ENCODE data around the gene LRP5.
A peak's percentile ranks its signal among the peaks of the same experiment; 100 is the strongest.

LRP5 gene

GRCh38 chr11:68312117-68312779 is at the start of gene LRP5:
Gene LRP5, plus strand, starts transcription at chr11:68312591. Its CDS starts 124 bp downstream, at chr11:68312715.
- no peak for DNase-seq (ENCODE audit: low spot score)

GRCh38 chr11:68263444-68264035 is 48.9 kb upstream of the LRP5 start:
- no peak for DNase-seq (ENCODE audit: low spot score)

- DNase-seq (ENCODE audit: low spot score) = no peak
These were observed 48.1 kb upstream of the LRP5 start for GRCh38 chr11:68264244-68264643.

- DNase-seq (ENCODE audit: low spot score) = no peak
These were observed 47.5 kb upstream of the LRP5 start for GRCh38 chr11:68264741-68265540.

GRCh38 chr11:68266121-68266891 is 46.1 kb upstream of the LRP5 start:
- no peak for DNase-seq (ENCODE audit: low spot score)

- no peak for DNase-seq (ENCODE audit: low spot score)
These were observed 45.2 kb upstream of the LRP5 start for GRCh38 chr11:68266936-68267880.

- no peak for DNase-seq (ENCODE audit: low spot score)
These were observed 44.5 kb upstream of the LRP5 start for GRCh38 chr11:68267881-68268240.

- DNase-seq (ENCODE audit: low spot score) = no peak
These were observed 42.8 kb upstream of the LRP5 start for GRCh38 chr11:68269414-68270081.

- DNase-seq (ENCODE audit: low spot score) = no peak
These were observed 42.0 kb upstream of the LRP5 start for GRCh38 chr11:68270196-68271022.

GRCh38 chr11:68271023-68271780 is 41.2 kb upstream of the LRP5 start:
- DNase-seq (ENCODE audit: low spot score) = peak; percentile 57

- peak; percentile 92 for DNase-seq (ENCODE audit: low spot score)
These were observed 40.4 kb upstream of the LRP5 start, which contains the start of gene C11orf24 for GRCh38 chr11:68271781-68272608. Gene C11orf24, minus strand, starts transcription at chr11:68271973. Its CDS starts 8,206 bp downstream, at chr11:68263767.

- DNase-seq (ENCODE audit: low spot score) = no peak
These were observed 39.2 kb upstream of the LRP5 start for GRCh38 chr11:68273026-68273738.

GRCh38 chr11:68274306-68274705 is 38.1 kb upstream of the LRP5 start:
- DNase-seq (ENCODE audit: low spot score) = no peak

GRCh38 chr11:68275721-68276507 is 36.5 kb upstream of the LRP5 start:
- DNase-seq (ENCODE audit: low spot score) = no peak

- DNase-seq (ENCODE audit: low spot score) = no peak
These were observed 35.5 kb upstream of the LRP5 start for GRCh38 chr11:68276861-68277260.

- DNase-seq (ENCODE audit: low spot score) = no peak
These were observed 32.7 kb upstream of the LRP5 start for GRCh38 chr11:68279676-68280075.

Measured in CD4-positive, alpha-beta T cell treated with Interleukin-15 for 4 hours (primary cell).